Measurements from ENCODE around the gene ERCC5. TPM values are rescaled to one million over a fixed set of nuclear protein-coding genes. Genes with fewer than 3 reads are reported as not detected.

ERCC5 gene
- total RNA-seq, 2 donors from 2014 or later, result 76.3 to 87.3 TPM

Other genes starting within 250 kb of the ERCC5 start
- gene TPP2, start 249.0 kb upstream of the ERCC5 start, total RNA-seq, result 100 to 1,000 TPM in 1 of 2 donors, 10 to 100 TPM in 1; 92.5 to 124 TPM
- gene METTL21C, start 151.0 kb upstream of the ERCC5 start, total RNA-seq, result not detected
- gene TEX30, start 72.2 kb upstream of the ERCC5 start, total RNA-seq, result 1 to 10 TPM; 3.0 to 4.8 TPM
- gene POGLUT2, start 47.1 kb upstream of the ERCC5 start, total RNA-seq, result under 1 TPM; 0.22 to 0.37 TPM
- gene BIVM, start 46.9 kb upstream of the ERCC5 start, total RNA-seq, result 10 to 100 TPM in 1 of 2 donors, 1 to 10 TPM in 1; 9.9 to 10.7 TPM
- not detected for gene SLC10A2, start 220.4 kb downstream of the ERCC5 start, total RNA-seq

Data from T-helper 17 cell (primary cell).